ENCODE results near the gene WASF2.
"Not testable (repeated sequence)": the region's sequence is repeated elsewhere in the genome, so short reads cannot be mapped to it uniquely, and the experiment has no call there.

DNA sequence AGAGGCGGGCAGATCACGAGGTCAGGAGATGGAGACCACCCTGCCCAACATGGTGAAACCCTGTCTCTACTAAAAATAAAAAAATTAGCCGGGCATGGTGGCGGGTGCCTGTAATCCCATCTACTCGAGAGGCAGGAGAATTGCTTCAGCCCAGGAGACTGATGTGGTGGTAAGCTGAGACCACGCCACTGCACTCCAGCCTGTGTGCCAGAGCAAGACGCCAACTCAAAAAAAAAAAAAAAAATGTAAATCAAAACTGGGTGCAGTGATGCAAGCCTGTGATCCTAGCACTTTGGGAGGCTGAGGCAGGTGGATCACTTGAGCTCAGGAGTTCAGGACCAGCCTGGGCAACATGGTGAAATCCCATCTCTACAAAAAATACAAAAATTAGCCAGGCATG is 17.9 kb downstream of the WASF2 start:
- TF ChIP-seq POLR2A (IDR thresholded peaks at IDR 0.05), result not testable (repeated sequence)
- TF ChIP-seq, protein P1, sequence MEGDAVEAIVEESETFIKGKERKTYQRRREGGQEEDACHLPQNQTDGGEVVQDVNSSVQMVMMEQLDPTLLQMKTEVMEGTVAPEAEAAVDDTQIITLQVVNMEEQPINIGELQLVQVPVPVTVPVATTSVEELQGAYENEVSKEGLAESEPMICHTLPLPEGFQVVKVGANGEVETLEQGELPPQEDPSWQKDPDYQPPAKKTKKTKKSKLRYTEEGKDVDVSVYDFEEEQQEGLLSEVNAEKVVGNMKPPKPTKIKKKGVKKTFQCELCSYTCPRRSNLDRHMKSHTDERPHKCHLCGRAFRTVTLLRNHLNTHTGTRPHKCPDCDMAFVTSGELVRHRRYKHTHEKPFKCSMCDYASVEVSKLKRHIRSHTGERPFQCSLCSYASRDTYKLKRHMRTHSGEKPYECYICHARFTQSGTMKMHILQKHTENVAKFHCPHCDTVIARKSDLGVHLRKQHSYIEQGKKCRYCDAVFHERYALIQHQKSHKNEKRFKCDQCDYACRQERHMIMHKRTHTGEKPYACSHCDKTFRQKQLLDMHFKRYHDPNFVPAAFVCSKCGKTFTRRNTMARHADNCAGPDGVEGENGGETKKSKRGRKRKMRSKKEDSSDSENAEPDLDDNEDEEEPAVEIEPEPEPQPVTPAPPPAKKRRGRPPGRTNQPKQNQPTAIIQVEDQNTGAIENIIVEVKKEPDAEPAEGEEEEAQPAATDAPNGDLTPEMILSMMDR (IDR thresholded peaks at IDR 0.05), result not testable (repeated sequence)

Data from right lobe of liver (tissue), 4 donors.